ENCODE measurements around the gene MOB3C. TPM values are rescaled to one million over a fixed set of nuclear protein-coding genes. Genes with fewer than 3 reads are reported as not detected.

Gene MOB3C
- total and polyA plus RNA-seq, 2 of the 4 experiments (the other 2 are of a cell fraction), result 7.3 to 9.0 TPM

GRCh38 chr1:46642115-46642680 is 25.6 kb upstream of the MOB3C start:
- Histone ChIP-seq H4K91ac (ENCODE audit: insufficient read depth, low read depth, low read length) (no peak overlapping the region), H2AK9ac (replicated peaks; ENCODE audit: low read depth, low read length, poor library complexity) (no peak overlapping the region), H3K14ac (replicated peaks; ENCODE audit: low read depth, low read length) (no peak overlapping the region), H2AK5ac (ENCODE audit: low read depth, low read length) (no peak overlapping the region), H3K9me3 (ENCODE audit: control insufficient read depth, insufficient read depth, low read length) (no peaks in the 10 kb centered on the region), H4K20me1 (ENCODE audit: insufficient read depth, low read length) (0 out of 2 replicates have a peak, but pooled peaks cover 3% of the 10 kb centered on the region), H3K27ac (ENCODE audit: insufficient read depth, low read length) (no peak overlapping the region), H2AFZ (replicated peaks; ENCODE audit: low read length, poor library complexity) (no peak overlapping the region), H3K27me3 (ENCODE audit: control insufficient read depth, insufficient read depth, low read length) (no peaks in the 10 kb centered on the region), H4K5ac (ENCODE audit: low read depth, low read length) (no peak overlapping the region), H3K4me2 (ENCODE audit: low read depth, low read length) (no peak overlapping the region), H3K23ac (ENCODE audit: low read depth, low read length) (no peak overlapping the region), H3K9me1 (ENCODE audit: insufficient read depth, low read length) (peaks cover 3% of the 10 kb centered on the region; the same call in 1 of the 2 replicates), H4K8ac (ENCODE audit: low read depth in 2 of 2, low read length in 2 of 2) (no peak overlapping the region), H3K9ac (ENCODE audit: low read depth, low read length) (no peak overlapping the region), H3K18ac (ENCODE audit: low read depth, low read length) (no peak overlapping the region), H2BK15ac (ENCODE audit: low read depth, low read length) (no peak overlapping the region), H3K56ac (ENCODE audit: extremely low read depth, insufficient read depth, low read length) (no peak overlapping the region), H2BK20ac (ENCODE audit: low read depth, low read length) (no peak overlapping the region), H2BK5ac (ENCODE audit: low read depth, low read length, poor library complexity, severe bottlenecking) (no peak overlapping the region), H3K36me3 (ENCODE audit: control insufficient read depth, insufficient read depth, low read length) (peaks cover 1% of the 10 kb centered on the region), H2BK120ac (ENCODE audit: low read depth, low read length) (no peak overlapping the region), H3K4ac (ENCODE audit: low read depth, low read length) (no peak overlapping the region), H3K4me3 (ENCODE audit: insufficient read depth, low read depth, low read length) (no peak overlapping the region), H3K4me1 (ENCODE audit: control insufficient read depth, insufficient read depth, low read length) (peaks cover 4% of the 10 kb centered on the region; the same call in 1 of the 2 replicates), H3K79me1 (ENCODE audit: low read depth in 1 of 2, low read length in 2 of 2) (0 out of 4 replicates have a peak, but pooled peaks cover 0 to 2% of the 10 kb centered on the region in 2 experiments)
- in situ Hi-C loops (cut with MboI; ENCODE audit: low sequenced_read_pairs), result no loop called here
- DNase-seq (no peak), ATAC-seq (ENCODE audit: low read depth) (no peak)
- ChIA-PET POLR2A (ENCODE audit: unreplicated experiment) (no interaction called here), CTCF (no interaction called here)
- dilution Hi-C loops (cut with HindIII; ENCODE audit: low sequenced_read_pairs, unreplicated experiment), result no loop called here
- no peak for TF ChIP-seq SMC3 (IDR thresholded peaks at IDR 0.05; ENCODE audit: low read depth, low read length)
- no peak for TF ChIP-seq NFE2L2 (IDR thresholded peaks at IDR 0.05; ENCODE audit: low read depth, low read length)
- no peak for TF ChIP-seq RFX5 (IDR thresholded peaks at IDR 0.05; ENCODE audit: low read depth, low read length)
- TF ChIP-seq MAFK (IDR thresholded peaks at IDR 0.05; ENCODE audit: low read depth, low read length), result no peak
- no peak for TF ChIP-seq RCOR1 (IDR thresholded peaks at IDR 0.05; ENCODE audit: insufficient replicate concordance, low read length)
- TF ChIP-seq POLR2A (IDR thresholded peaks at IDR 0.05; ENCODE audit: low read depth, low read length), result no peak
- no peak for TF ChIP-seq FOS (IDR thresholded peaks at IDR 0.05; ENCODE audit: low read depth, low read length)
- no peak for TF ChIP-seq CHD1 (IDR thresholded peaks at IDR 0.05; ENCODE audit: low read depth, low read length)
- TF ChIP-seq, protein P1, sequence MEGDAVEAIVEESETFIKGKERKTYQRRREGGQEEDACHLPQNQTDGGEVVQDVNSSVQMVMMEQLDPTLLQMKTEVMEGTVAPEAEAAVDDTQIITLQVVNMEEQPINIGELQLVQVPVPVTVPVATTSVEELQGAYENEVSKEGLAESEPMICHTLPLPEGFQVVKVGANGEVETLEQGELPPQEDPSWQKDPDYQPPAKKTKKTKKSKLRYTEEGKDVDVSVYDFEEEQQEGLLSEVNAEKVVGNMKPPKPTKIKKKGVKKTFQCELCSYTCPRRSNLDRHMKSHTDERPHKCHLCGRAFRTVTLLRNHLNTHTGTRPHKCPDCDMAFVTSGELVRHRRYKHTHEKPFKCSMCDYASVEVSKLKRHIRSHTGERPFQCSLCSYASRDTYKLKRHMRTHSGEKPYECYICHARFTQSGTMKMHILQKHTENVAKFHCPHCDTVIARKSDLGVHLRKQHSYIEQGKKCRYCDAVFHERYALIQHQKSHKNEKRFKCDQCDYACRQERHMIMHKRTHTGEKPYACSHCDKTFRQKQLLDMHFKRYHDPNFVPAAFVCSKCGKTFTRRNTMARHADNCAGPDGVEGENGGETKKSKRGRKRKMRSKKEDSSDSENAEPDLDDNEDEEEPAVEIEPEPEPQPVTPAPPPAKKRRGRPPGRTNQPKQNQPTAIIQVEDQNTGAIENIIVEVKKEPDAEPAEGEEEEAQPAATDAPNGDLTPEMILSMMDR (conservative IDR thresholded peaks at IDR 0.05; ENCODE audit: low read depth, low read length), result no peak
- no peak for TF ChIP-seq USF2 (IDR thresholded peaks at IDR 0.05; ENCODE audit: low read depth, low read length)
- no peak for TF ChIP-seq MXI1 (IDR thresholded peaks at IDR 0.05; ENCODE audit: borderline replicate concordance, low read depth, low read length)
- TF ChIP-seq RAD21 (IDR thresholded peaks at IDR 0.05; ENCODE audit: low read length), result no peak
- TF ChIP-seq, protein P2, sequence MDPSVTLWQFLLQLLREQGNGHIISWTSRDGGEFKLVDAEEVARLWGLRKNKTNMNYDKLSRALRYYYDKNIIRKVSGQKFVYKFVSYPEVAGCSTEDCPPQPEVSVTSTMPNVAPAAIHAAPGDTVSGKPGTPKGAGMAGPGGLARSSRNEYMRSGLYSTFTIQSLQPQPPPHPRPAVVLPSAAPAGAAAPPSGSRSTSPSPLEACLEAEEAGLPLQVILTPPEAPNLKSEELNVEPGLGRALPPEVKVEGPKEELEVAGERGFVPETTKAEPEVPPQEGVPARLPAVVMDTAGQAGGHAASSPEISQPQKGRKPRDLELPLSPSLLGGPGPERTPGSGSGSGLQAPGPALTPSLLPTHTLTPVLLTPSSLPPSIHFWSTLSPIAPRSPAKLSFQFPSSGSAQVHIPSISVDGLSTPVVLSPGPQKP (IDR thresholded peaks at IDR 0.05; ENCODE audit: borderline replicate concordance, low read depth, low read length), result no peak
- no peak for TF ChIP-seq BHLHE40 (IDR thresholded peaks at IDR 0.05; ENCODE audit: low read depth, low read length)
- no peak for TF ChIP-seq CEBPB (IDR thresholded peaks at IDR 0.05; ENCODE audit: low read depth, low read length)
- TF ChIP-seq MAZ (IDR thresholded peaks at IDR 0.05; ENCODE audit: borderline replicate concordance, low read depth, low read length), result no peak
- BruUV-seq (replicated peaks), result no TSS peak
- intact Hi-C loops (cut with micrococcal nuclease), result no loop called here

Measured in IMR-90 (cell line).